SK-N-SH treated with all-trans-retinoic acid at 6 μM for 48 hours (cell line): ENCODE results near the gene MARCHF9.

Experiments used
- ATAC-seq: fragments of 200-7000 bp; cut with Tn5 transposase; 3 replicates; pipeline ENCODE4 v1.9.1; 2020; ENCODE audit warnings: mild to moderate bottlenecking, moderate library complexity
- ARNTL ChIP-seq: fragments of 450-650 bp; formaldehyde crosslinking; IDR thresholded peaks from 2 replicates; pipeline ENCODE4 v1.5.0; 2020; ENCODE audit warnings: low read depth, mild to moderate bottlenecking, moderate library complexity, borderline replicate concordance
- CSDC2 ChIP-seq: fragments of 250-450 bp; sonication (Bioruptor Pico); IDR thresholded peaks from 2 replicates; pipeline ENCODE4 v1.5.0; 2020; ENCODE audit warnings: mild to moderate bottlenecking, moderate library complexity
- ESRRG ChIP-seq: fragments of 250-450 bp; sonication (Bioruptor Pico); IDR thresholded peaks from 2 replicates; pipeline ENCODE4 v1.6.1; 2021; ENCODE audit warnings: mild to moderate bottlenecking
- GLIS3 ChIP-seq: fragments of 250-450 bp; sonication (Bioruptor Pico); IDR thresholded peaks from 2 replicates; pipeline ENCODE4 v1.5.0; 2020; ENCODE audit warnings: mild to moderate bottlenecking, moderate library complexity
- ISL1 ChIP-seq: fragments of 250-450 bp; sonication (Bioruptor Pico); IDR thresholded peaks from 2 replicates; pipeline ENCODE4 v2.1.2; 2022; ENCODE audit warnings: mild to moderate bottlenecking, moderate library complexity
- PPARA ChIP-seq: fragments of 250-450 bp; sonication (Bioruptor Pico); IDR thresholded peaks from 2 replicates; pipeline ENCODE4 v1.5.0; 2020; ENCODE audit warnings: mild to moderate bottlenecking, borderline replicate concordance
- RARB ChIP-seq: fragments of 250-450 bp; sonication (Bioruptor Pico); IDR thresholded peaks from 2 replicates; pipeline ENCODE4 v1.8.0; 2021; ENCODE audit warnings: mild to moderate bottlenecking, moderate library complexity
- SNAI2 ChIP-seq: fragments of 250-450 bp; sonication (Bioruptor Pico); IDR thresholded peaks from 2 replicates; pipeline ENCODE4 v1.5.0; 2020; ENCODE audit warnings: mild to moderate bottlenecking, moderate library complexity
- TCF4 ChIP-seq: fragments of 250-450 bp; sonication (Bioruptor Pico); IDR thresholded peaks from 2 replicates; pipeline ENCODE4 v1.8.0; 2021; ENCODE audit warnings: mild to moderate bottlenecking, moderate library complexity, borderline replicate concordance
- TOX ChIP-seq: fragments of 250-450 bp; sonication (Bioruptor Pico); IDR thresholded peaks from 2 replicates; pipeline ENCODE4 v1.8.0; 2021; ENCODE audit warnings: mild to moderate bottlenecking, moderate library complexity, borderline replicate concordance
- ZC3H10 ChIP-seq: fragments of 250-450 bp; sonication (Bioruptor Pico); IDR thresholded peaks from 2 replicates; pipeline ENCODE4 v1.5.1; 2021; ENCODE audit warnings: mild to moderate bottlenecking, moderate library complexity
- ZFP3 ChIP-seq: fragments of 250-450 bp; sonication (Bioruptor Pico); IDR thresholded peaks from 2 replicates; pipeline ENCODE4 v1.5.0; 2020; ENCODE audit warnings: mild to moderate bottlenecking, moderate library complexity
- ZFP30 ChIP-seq: fragments of 450-650 bp; formaldehyde crosslinking; IDR thresholded peaks from 2 replicates; pipeline ENCODE4 v1.5.0; 2022; ENCODE audit warnings: mild to moderate bottlenecking, moderate library complexity
- ZNF565 ChIP-seq: fragments of 450-650 bp; formaldehyde crosslinking; conservative IDR thresholded peaks from 2 replicates; pipeline ENCODE4 v1.5.0; 2020; ENCODE audit warnings: low read depth, mild to moderate bottlenecking, moderate library complexity
- ZNF70 ChIP-seq: fragments of 450-650 bp; formaldehyde crosslinking; IDR thresholded peaks from 2 replicates; pipeline ENCODE4 v1.5.0; 2020; ENCODE audit warnings: mild to moderate bottlenecking, moderate library complexity
- ZNF8 ChIP-seq: fragments of 450-650 bp; formaldehyde crosslinking; IDR thresholded peaks from 2 replicates; pipeline ENCODE4 v1.5.0; 2020; ENCODE audit warnings: mild to moderate bottlenecking, moderate library complexity
- TF ChIP-seq, protein P1 (sequence below): fragments of 250-450 bp; sonication (Bioruptor Pico); IDR thresholded peaks from 2 replicates; pipeline ENCODE4 v1.5.1; 2020; ENCODE audit warnings: low read depth, mild to moderate bottlenecking, moderate library complexity
- TF ChIP-seq, protein P2 (sequence below): fragments of 250-450 bp; sonication (Bioruptor Pico); IDR thresholded peaks from 2 replicates; pipeline ENCODE4 v1.5.0; 2020; ENCODE audit warnings: mild to moderate bottlenecking, moderate library complexity
- TF ChIP-seq, protein P3 (sequence below): fragments of 250-450 bp; sonication (Bioruptor Pico); IDR thresholded peaks from 2 replicates; pipeline ENCODE4 v1.8.0; 2020; ENCODE audit warnings: mild to moderate bottlenecking, moderate library complexity, borderline replicate concordance
- TF ChIP-seq, protein P4 (sequence below): fragments of 250-450 bp; sonication (Bioruptor Pico); IDR thresholded peaks from 2 replicates; pipeline ENCODE4 v1.8.0; 2021; ENCODE audit warnings: low read depth, mild to moderate bottlenecking, moderate library complexity, borderline replicate concordance
- TF ChIP-seq, protein P5 (sequence below): fragments of 250-450 bp; sonication (Bioruptor Pico); IDR thresholded peaks from 2 replicates; pipeline ENCODE4 v1.5.1; 2021; ENCODE audit warnings: mild to moderate bottlenecking, moderate library complexity

The MARCHF9 gene

DNA sequence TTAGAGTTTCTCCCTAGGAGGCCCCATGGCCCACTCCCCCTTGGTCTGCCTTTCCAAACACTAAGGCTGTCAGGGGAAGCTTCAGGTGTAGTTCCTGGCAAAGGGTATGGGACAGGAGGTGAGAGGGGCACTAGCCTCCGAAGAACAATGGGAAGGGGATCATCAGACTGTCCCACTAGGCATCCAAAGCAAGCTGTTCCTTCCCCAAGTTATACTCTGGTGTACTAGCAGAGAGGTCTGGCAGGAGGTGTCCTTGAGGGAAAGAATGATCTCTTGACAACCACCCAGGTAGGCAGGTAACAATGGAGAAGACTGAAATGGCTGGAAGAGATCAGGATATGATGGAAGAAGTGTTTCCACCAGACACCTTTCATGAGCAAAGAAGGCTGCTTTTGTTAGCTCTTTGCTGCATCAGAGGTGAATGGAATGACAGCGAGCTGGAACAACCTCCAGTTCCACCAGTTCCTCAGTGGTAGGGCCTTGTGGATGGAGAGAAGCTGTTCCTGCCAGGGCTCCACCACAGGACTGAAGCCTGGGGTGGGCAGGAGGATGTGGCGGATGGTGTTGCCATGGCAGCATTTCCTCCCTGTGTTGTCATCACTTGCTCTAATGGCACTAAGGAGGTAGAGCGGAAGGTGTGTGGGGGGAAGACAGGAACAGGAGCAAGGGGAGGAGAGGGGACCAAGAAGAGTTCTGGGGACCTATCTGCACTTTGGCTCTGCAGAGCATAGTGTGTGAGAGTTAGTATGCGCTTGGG lies 14.1 kb upstream of the MARCHF9 start:
- no peak for TF ChIP-seq ZNF565 (CRISPR knock-in tag)
- TF ChIP-seq ESRRG (CRISPR knock-in tag), result no peak
- TF ChIP-seq RARB (CRISPR knock-in tag), result no peak
- no peak for TF ChIP-seq GLIS3 (CRISPR knock-in tag)
- TF ChIP-seq, protein P1, sequence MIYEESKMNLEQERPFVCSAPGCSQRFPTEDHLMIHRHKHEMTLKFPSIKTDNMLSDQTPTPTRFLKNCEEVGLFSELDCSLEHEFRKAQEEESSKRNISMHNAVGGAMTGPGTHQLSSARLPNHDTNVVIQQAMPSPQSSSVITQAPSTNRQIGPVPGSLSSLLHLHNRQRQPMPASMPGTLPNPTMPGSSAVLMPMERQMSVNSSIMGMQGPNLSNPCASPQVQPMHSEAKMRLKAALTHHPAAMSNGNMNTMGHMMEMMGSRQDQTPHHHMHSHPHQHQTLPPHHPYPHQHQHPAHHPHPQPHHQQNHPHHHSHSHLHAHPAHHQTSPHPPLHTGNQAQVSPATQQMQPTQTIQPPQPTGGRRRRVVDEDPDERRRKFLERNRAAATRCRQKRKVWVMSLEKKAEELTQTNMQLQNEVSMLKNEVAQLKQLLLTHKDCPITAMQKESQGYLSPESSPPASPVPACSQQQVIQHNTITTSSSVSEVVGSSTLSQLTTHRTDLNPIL (CRISPR knock-in tag), result no peak
- no peak for TF ChIP-seq ZFP30 (CRISPR knock-in tag)
- TF ChIP-seq, protein P2, sequence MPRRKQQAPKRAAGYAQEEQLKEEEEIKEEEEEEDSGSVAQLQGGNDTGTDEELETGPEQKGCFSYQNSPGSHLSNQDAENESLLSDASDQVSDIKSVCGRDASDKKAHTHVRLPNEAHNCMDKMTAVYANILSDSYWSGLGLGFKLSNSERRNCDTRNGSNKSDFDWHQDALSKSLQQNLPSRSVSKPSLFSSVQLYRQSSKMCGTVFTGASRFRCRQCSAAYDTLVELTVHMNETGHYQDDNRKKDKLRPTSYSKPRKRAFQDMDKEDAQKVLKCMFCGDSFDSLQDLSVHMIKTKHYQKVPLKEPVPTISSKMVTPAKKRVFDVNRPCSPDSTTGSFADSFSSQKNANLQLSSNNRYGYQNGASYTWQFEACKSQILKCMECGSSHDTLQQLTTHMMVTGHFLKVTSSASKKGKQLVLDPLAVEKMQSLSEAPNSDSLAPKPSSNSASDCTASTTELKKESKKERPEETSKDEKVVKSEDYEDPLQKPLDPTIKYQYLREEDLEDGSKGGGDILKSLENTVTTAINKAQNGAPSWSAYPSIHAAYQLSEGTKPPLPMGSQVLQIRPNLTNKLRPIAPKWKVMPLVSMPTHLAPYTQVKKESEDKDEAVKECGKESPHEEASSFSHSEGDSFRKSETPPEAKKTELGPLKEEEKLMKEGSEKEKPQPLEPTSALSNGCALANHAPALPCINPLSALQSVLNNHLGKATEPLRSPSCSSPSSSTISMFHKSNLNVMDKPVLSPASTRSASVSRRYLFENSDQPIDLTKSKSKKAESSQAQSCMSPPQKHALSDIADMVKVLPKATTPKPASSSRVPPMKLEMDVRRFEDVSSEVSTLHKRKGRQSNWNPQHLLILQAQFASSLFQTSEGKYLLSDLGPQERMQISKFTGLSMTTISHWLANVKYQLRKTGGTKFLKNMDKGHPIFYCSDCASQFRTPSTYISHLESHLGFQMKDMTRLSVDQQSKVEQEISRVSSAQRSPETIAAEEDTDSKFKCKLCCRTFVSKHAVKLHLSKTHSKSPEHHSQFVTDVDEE (CRISPR knock-in tag), result no peak
- TF ChIP-seq, protein P3, sequence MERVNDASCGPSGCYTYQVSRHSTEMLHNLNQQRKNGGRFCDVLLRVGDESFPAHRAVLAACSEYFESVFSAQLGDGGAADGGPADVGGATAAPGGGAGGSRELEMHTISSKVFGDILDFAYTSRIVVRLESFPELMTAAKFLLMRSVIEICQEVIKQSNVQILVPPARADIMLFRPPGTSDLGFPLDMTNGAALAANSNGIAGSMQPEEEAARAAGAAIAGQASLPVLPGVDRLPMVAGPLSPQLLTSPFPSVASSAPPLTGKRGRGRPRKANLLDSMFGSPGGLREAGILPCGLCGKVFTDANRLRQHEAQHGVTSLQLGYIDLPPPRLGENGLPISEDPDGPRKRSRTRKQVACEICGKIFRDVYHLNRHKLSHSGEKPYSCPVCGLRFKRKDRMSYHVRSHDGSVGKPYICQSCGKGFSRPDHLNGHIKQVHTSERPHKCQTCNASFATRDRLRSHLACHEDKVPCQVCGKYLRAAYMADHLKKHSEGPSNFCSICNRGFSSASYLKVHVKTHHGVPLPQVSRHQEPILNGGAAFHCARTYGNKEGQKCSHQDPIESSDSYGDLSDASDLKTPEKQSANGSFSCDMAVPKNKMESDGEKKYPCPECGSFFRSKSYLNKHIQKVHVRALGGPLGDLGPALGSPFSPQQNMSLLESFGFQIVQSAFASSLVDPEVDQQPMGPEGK, result no peak
- no peak for TF ChIP-seq SNAI2 (CRISPR knock-in tag)
- no peak for TF ChIP-seq PPARA (CRISPR knock-in tag)
- TF ChIP-seq ZNF70 (CRISPR knock-in tag), result no peak
- no peak for TF ChIP-seq ZNF8 (CRISPR knock-in tag)
- TF ChIP-seq ZC3H10 (CRISPR knock-in tag), result no peak
- TF ChIP-seq ISL1 (CRISPR knock-in tag), result no peak
- TF ChIP-seq, protein P4, sequence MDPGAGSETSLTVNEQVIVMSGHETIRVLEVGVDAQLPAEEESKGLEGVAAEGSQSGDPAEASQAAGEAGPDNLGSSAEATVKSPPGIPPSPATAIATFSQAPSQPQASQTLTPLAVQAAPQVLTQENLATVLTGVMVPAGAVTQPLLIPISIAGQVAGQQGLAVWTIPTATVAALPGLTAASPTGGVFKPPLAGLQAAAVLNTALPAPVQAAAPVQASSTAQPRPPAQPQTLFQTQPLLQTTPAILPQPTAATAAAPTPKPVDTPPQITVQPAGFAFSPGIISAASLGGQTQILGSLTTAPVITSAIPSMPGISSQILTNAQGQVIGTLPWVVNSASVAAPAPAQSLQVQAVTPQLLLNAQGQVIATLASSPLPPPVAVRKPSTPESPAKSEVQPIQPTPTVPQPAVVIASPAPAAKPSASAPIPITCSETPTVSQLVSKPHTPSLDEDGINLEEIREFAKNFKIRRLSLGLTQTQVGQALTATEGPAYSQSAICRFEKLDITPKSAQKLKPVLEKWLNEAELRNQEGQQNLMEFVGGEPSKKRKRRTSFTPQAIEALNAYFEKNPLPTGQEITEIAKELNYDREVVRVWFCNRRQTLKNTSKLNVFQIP (CRISPR knock-in tag), result no peak
- TF ChIP-seq TOX, result no peak
- ATAC-seq, result no peak

DNA sequence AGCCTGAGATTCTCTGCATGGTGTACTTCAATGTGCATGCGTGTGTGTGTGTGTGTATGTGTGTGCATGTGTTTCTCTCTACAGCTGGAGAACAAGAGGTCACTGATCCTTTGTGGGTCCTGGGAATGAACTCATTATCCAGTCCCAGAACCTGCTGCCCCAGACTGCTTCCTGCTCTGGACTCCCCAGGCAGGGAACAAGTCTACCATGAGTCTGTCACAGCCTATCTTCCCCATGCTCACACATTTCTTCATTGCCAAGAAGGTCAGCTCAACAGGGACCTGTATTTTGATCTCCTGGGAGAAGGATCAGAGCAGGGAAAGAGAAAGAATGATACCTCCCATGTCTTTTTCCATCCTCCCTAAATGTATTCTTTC lies 13.5 kb upstream of the MARCHF9 start:
- TF ChIP-seq, protein P5, sequence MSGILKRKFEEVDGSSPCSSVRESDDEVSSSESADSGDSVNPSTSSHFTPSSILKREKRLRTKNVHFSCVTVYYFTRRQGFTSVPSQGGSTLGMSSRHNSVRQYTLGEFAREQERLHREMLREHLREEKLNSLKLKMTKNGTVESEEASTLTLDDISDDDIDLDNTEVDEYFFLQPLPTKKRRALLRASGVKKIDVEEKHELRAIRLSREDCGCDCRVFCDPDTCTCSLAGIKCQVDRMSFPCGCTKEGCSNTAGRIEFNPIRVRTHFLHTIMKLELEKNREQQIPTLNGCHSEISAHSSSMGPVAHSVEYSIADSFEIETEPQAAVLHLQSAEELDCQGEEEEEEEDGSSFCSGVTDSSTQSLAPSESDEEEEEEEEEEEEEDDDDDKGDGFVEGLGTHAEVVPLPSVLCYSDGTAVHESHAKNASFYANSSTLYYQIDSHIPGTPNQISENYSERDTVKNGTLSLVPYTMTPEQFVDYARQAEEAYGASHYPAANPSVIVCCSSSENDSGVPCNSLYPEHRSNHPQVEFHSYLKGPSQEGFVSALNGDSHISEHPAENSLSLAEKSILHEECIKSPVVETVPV (CRISPR knock-in tag), result no peak
- TF ChIP-seq ESRRG (CRISPR knock-in tag) (no peak), ISL1 (CRISPR knock-in tag) (no peak), GLIS3 (CRISPR knock-in tag) (no peak), ZNF70 (CRISPR knock-in tag) (no peak), CSDC2 (CRISPR knock-in tag) (no peak), RARB (CRISPR knock-in tag) (no peak), ZFP3 (CRISPR knock-in tag) (no peak), TCF4 (CRISPR knock-in tag) (no peak), TOX (no peak), SNAI2 (CRISPR knock-in tag) (no peak), ZNF565 (CRISPR knock-in tag) (no peak), ARNTL (no peak)
- TF ChIP-seq, all 23 proteins: peak for 0
- no peak for ATAC-seq
